Effector CD4-positive, alpha-beta T cell (primary cell): ENCODE results near the gene SPATS1.

Experiments used
- DNase-seq: peaks from one replicate; pipeline ENCODE4 v3.0.0-alpha.2; 2020

Gene SPATS1

GRCh38 chr6:44390158-44390683, 47.8 kb downstream of the SPATS1 start:
- no peak for DNase-seq
